GM12872 (cell line): ENCODE measurements around the gene APBA1.

ENCODE experiments used
- CTCF ChIP-seq: IDR thresholded peaks from 3 replicates; pipeline ENCODE4 v1.5.1; 2011; ENCODE audit warnings: low read depth, mild to moderate bottlenecking, low read length, moderate library complexity; ENCODE audit not compliant: insufficient read depth

APBA1 gene

GRCh38 chr9:69696802-69697201 is 24.6 kb upstream of the APBA1 start:
- TF ChIP-seq CTCF, result no peak

GRCh38 chr9:69689991-69690538 is 17.9 kb upstream of the APBA1 start:
- no peak for TF ChIP-seq CTCF

GRCh38 chr9:69683927-69684326 is 11.8 kb upstream of the APBA1 start:
- TF ChIP-seq CTCF, result no peak

GRCh38 chr9:69678843-69679538 is 6.8 kb upstream of the APBA1 start:
- no peak for TF ChIP-seq CTCF

GRCh38 chr9:69677931-69678330 is 5.8 kb upstream of the APBA1 start:
- no peak for TF ChIP-seq CTCF

GRCh38 chr9:69675563-69675962 is 3.4 kb upstream of the APBA1 start:
- no peak for TF ChIP-seq CTCF

- TF ChIP-seq CTCF, result no peak
Measured at GRCh38 chr9:69674716-69675438, 2.7 kb upstream of the APBA1 start.
